Activated CD4-positive, alpha-beta memory T cell treated with anti-CD3 and anti-CD28 coated beads, Interleukin-2, amount 10 ng/mL, durations not matched to agents 7 days and 5 days (primary cell): ENCODE data around the gene DYNLT1. TPM values are rescaled to one million over a fixed set of nuclear protein-coding genes. Genes with fewer than 3 reads are reported as not detected.

Experiments
- CTCF ChIA-PET: fragments of 350-600 bp; sonication (Branson Sonifier 250); formaldehyde crosslinking; loops from one replicate; lab custom pipeline; 2021; ENCODE audit warnings: antibody characterized with exemption, inconsistent platforms; lab: Charles Lee
- POLR2A ChIA-PET: fragments of 350-600 bp; sonication (Branson Sonifier 250); formaldehyde crosslinking; loops from one replicate; lab custom pipeline; 2021; ENCODE audit warnings: antibody characterized with exemption; lab: Charles Lee
- DNase-seq: peaks from one replicate; pipeline ENCODE4 v3.0.0-alpha.2; 2020
- H3K27ac Mint-ChIP-seq: one replicate; pipeline ENCODE4 v1.8.0; 2021; ENCODE audit warnings: mild to moderate bottlenecking, mixed read lengths
- H3K27me3 Mint-ChIP-seq: one replicate; pipeline ENCODE4 v1.8.0; 2021; ENCODE audit warnings: mixed read lengths
- H3K36me3 Mint-ChIP-seq: one replicate; pipeline ENCODE4 v1.8.0; 2021; ENCODE audit warnings: low read depth, mixed read lengths
- H3K4me1 Mint-ChIP-seq: one replicate; pipeline ENCODE4 v1.8.0; 2021; ENCODE audit warnings: mixed read lengths
- H3K4me3 Mint-ChIP-seq: one replicate; pipeline ENCODE4 v1.8.0; 2021; ENCODE audit warnings: mild to moderate bottlenecking, mixed read lengths
- H3K9me3 Mint-ChIP-seq: one replicate; pipeline ENCODE4 v1.8.0; 2021; ENCODE audit warnings: mixed read lengths
- total RNA-seq, 2 experiments: library from RNA; stranded (reverse); gene quantifications; one replicate each; pipeline ENCODE4 v1.2.3, GENCODE V29; 2021

Gene DYNLT1
- total RNA-seq, 2 experiments from 2014 or later = 130 to 133 TPM

- no peak for DNase-seq
- ChIA-PET CTCF (no interaction called here), POLR2A (no interaction called here)
- no peak overlapping the region for H3K27ac Mint-ChIP-seq
- H3K9me3 Mint-ChIP-seq = no peaks in the 10 kb centered on the region
- H3K4me1 Mint-ChIP-seq = no peaks in the 10 kb centered on the region
- peaks cover 55% of the 10 kb centered on the region for H3K36me3 Mint-ChIP-seq
- H3K27me3 Mint-ChIP-seq = no peaks in the 10 kb centered on the region
- H3K4me3 Mint-ChIP-seq = no peak overlapping the region
Observed at GRCh38 chr6:158597565-158597964, 47.0 kb downstream of the DYNLT1 start.

- POLR2A ChIA-PET = no interaction called here
- H3K27ac Mint-ChIP-seq = no peak overlapping the region
- no peak for DNase-seq
- H3K27me3 Mint-ChIP-seq = no peaks in the 10 kb centered on the region
- H3K36me3 Mint-ChIP-seq = peaks cover 58% of the 10 kb centered on the region
- CTCF ChIA-PET = no interaction called here
- no peak overlapping the region for H3K4me3 Mint-ChIP-seq
- H3K4me1 Mint-ChIP-seq = no peaks in the 10 kb centered on the region
- no peaks in the 10 kb centered on the region for H3K9me3 Mint-ChIP-seq
Observed at GRCh38 chr6:158596861-158597260, 47.7 kb downstream of the DYNLT1 start.

GRCh38 chr6:158595223-158595622 lies 49.3 kb downstream of the DYNLT1 start:
- no peak for DNase-seq
- Mint-ChIP-seq H3K27me3 (no peaks in the 10 kb centered on the region), H3K27ac (no peak overlapping the region), H3K4me1 (no peaks in the 10 kb centered on the region), H3K9me3 (no peaks in the 10 kb centered on the region), H3K36me3 (peaks cover 71% of the 10 kb centered on the region), H3K4me3 (no peak overlapping the region)
- ChIA-PET POLR2A (interaction anchor here (0.8 to 1.2 kb wide), 3 partner anchors 27 to 36 kb away, joined by 3 to 4 read pairs (median 3); partner anchors contain the start of gene TMEM181), CTCF (interaction anchor here (0.9 to 2.2 kb wide), 6 partner anchors 13 to 381 kb away, joined by 3 to 12 read pairs (median 6); no protein-coding TSS in a partner anchor)

- DNase-seq = no peak
- Mint-ChIP-seq H3K27me3 (no peaks in the 10 kb centered on the region), H3K27ac (no peak overlapping the region), H3K36me3 (peaks cover 77% of the 10 kb centered on the region), H3K4me3 (no peak overlapping the region), H3K9me3 (no peaks in the 10 kb centered on the region), H3K4me1 (no peaks in the 10 kb centered on the region)
- ChIA-PET CTCF (interaction anchor here (1.7 to 2.2 kb wide), 2 partner anchors 26 to 380 kb away, joined by 7 to 12 read pairs; no protein-coding TSS in a partner anchor), POLR2A (no interaction called here)
Observed at GRCh38 chr6:158593670-158594069, 50.9 kb downstream of the DYNLT1 start.

- no peak overlapping the region for H3K4me3 Mint-ChIP-seq
- H3K27ac Mint-ChIP-seq = no peak overlapping the region
- DNase-seq = no peak
- peaks cover 80% of the 10 kb centered on the region for H3K36me3 Mint-ChIP-seq
- POLR2A ChIA-PET = interaction anchor here (1.3 kb wide), 1 partner anchor 52 kb away, joined by 3 read pairs; the partner anchor contains the start of gene DYNLT1
- CTCF ChIA-PET = interaction anchor here (1.2 kb wide), 2 partner anchors 100 to 371 kb away, joined by 3 read pairs; no protein-coding TSS in a partner anchor
- no peaks in the 10 kb centered on the region for H3K4me1 Mint-ChIP-seq
- no peaks in the 10 kb centered on the region for H3K27me3 Mint-ChIP-seq
- H3K9me3 Mint-ChIP-seq = no peaks in the 10 kb centered on the region
Observed at GRCh38 chr6:158591810-158592209, 52.7 kb downstream of the DYNLT1 start.

- Mint-ChIP-seq H3K4me3 (no peak overlapping the region), H3K9me3 (no peaks in the 10 kb centered on the region), H3K27me3 (no peaks in the 10 kb centered on the region), H3K36me3 (peaks cover 82% of the 10 kb centered on the region), H3K4me1 (no peaks in the 10 kb centered on the region), H3K27ac (no peak overlapping the region)
- ChIA-PET CTCF (interaction anchor here (1.2 kb wide), 1 partner anchor 100 kb away, joined by 3 read pairs; no protein-coding TSS in a partner anchor), POLR2A (interaction anchor here (1.3 to 1.8 kb wide), 2 partner anchors 24 to 53 kb away, joined by 3 to 4 read pairs; partner anchors contain the start of gene DYNLT1)
- no peak for DNase-seq
Observed at GRCh38 chr6:158591134-158591809, 53.3 kb downstream of the DYNLT1 start.

GRCh38 chr6:158589366-158589765 lies 55.2 kb downstream of the DYNLT1 start:
- Mint-ChIP-seq H3K27ac (no peak overlapping the region), H3K9me3 (no peaks in the 10 kb centered on the region), H3K4me3 (no peak overlapping the region), H3K27me3 (no peaks in the 10 kb centered on the region), H3K4me1 (no peaks in the 10 kb centered on the region), H3K36me3 (peaks cover 88% of the 10 kb centered on the region)
- ChIA-PET POLR2A (interaction anchor here (1.8 kb wide), 1 partner anchor 22 kb away, joined by 4 read pairs; no protein-coding TSS in a partner anchor), CTCF (interaction anchor here (1.3 to 1.5 kb wide), 2 partner anchors 369 to 375 kb away, joined by 3 to 8 read pairs; no protein-coding TSS in a partner anchor)
- no peak for DNase-seq

- Mint-ChIP-seq H3K27ac (no peak overlapping the region), H3K36me3 (peaks cover 86% of the 10 kb centered on the region), H3K4me3 (no peak overlapping the region), H3K9me3 (no peaks in the 10 kb centered on the region), H3K4me1 (peaks cover 1% of the 10 kb centered on the region), H3K27me3 (no peaks in the 10 kb centered on the region)
- no peak for DNase-seq
- CTCF ChIA-PET = no interaction called here
- POLR2A ChIA-PET = no interaction called here
Observed at GRCh38 chr6:158586652-158587051, 57.9 kb downstream of the DYNLT1 start.

Other genes with a start within 250 kb of the DYNLT1 start
- gene TMEM181, start 84.7 kb downstream of the DYNLT1 start, total RNA-seq = 10 to 100 TPM; 20.2 to 20.5 TPM
- gene SYTL3, start 5.3 kb upstream of the DYNLT1 start, total RNA-seq = 100 to 1,000 TPM; 133 to 135 TPM
- 100 to 1,000 TPM; 225 to 228 TPM for gene EZR, start 174.6 kb upstream of the DYNLT1 start, total RNA-seq